ENCODE data around the gene HCFC2.

The HCFC2 gene

GRCh38 chr12:104150416-104150815 is 86.1 kb downstream of the HCFC2 start:
- in situ Hi-C loops (cut with MboI; ENCODE audit: low sequenced_read_pairs) = no loop called here

DNA sequence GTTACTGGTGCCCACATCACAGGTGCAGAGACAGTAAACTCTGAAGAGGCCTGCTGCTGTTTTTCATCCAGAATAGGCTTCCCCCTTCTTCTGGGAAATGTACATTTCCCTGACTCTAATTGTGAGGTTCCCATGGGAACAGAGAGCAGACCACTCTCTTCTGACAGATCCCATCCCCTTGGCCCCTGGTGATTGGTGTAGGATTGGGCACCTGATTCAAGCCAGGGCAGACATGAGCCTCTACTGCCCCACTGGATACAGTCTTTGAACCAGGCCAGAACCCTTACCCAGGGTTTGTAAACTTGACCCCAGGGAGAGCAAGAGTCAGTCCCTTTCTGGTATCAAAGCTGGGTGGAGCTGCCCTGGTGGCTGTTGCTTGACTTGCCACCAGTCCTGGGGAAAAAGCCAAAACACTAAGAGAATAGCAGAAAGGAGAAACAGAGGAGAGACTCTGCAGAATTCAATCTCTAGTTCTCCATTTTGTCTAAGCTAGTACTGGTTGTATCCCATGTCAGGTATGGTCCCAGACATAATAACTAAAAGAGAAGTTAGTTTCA is 88.4 kb downstream of the HCFC2 start:
- in situ Hi-C loops (cut with MboI; ENCODE audit: low sequenced_read_pairs) = no loop called here

DNA sequence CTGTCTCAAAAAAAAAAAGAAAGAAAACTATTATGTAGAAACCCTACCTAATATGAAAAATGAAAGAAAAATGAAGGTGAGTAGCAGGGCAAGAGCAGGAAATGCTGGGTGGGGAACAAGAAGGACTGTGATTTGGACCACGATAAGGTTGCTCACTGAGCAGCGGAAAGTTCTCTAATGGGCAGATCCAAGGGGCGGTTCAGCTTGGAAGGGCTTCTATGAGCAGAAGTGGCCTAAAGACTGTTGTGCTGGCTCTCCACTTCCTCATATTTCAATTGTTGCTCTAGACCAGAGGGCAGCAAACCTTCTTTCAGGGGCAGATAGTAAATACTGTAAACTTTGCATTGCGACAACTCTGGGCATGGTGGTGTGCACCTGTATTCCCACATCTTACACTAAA is 90.0 kb downstream of the HCFC2 start:
- in situ Hi-C loops (cut with MboI; ENCODE audit: low sequenced_read_pairs) = no loop called here

DNA sequence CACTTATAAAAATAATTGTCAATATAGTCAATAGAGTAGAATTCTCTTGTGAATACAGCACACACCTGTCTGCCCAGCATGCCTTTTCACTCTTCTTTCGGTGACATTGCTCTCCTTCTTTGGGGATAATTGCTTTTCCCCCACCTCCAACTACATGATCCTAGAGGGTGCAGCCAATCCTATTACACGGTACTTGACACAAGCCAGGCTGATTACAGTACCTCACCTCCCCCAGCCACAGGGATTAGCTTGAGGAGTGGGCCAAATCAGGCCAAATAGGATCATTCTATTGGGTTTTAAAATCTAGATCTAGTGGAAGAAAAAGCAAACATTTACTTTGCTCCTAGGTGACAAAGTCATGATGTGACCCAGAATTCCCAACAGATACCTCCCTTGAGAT is 90.5 kb downstream of the HCFC2 start:
- in situ Hi-C loops (cut with MboI; ENCODE audit: low sequenced_read_pairs) = no loop called here
